HCT116 (cell line): Measurements from ENCODE around the gene ADRA1B. TPM values are rescaled to one million over a fixed set of nuclear protein-coding genes. Genes with fewer than 3 reads are reported as not detected.

ENCODE experiments used
- ATAC-seq: fragments of 200-7000 bp; cut with Tn5 transposase; 2 replicates; pipeline ENCODE4 v1.9.1; 2020; ENCODE audit warnings: mild to moderate bottlenecking, moderate library complexity
- BruUV-seq: library from RNA; stranded (reverse); fragments of 400-500 nt; replicated peaks from 2 replicates; lab custom pipeline; 2021; lab: Mats Ljungman, UMichigan
- CTCF ChIA-PET: fragments of 300-600 bp; sonication (Branson Sonifier 250); formaldehyde crosslinking; loops from one replicate; lab custom pipeline; 2021; ENCODE audit warnings: antibody characterized with exemption; lab: Charles Lee
- POLR2A ChIA-PET: fragments of 300-600, 350-600 bp; sonication (Branson Sonifier 250); formaldehyde crosslinking; loops from one replicate; lab custom pipeline; 2021; ENCODE audit warnings: antibody characterized with exemption; lab: Charles Lee
- RAD21 ChIA-PET, 2 experiments: fragments of 300-600 bp; sonication (Branson Sonifier 250); formaldehyde crosslinking; loops; one replicate each; lab custom pipeline; 2023; ENCODE audit warnings: low total read pairs in 2 of 2; ENCODE audit not compliant: uncharacterized antibody in 2 of 2, unreplicated experiment in 2 of 2, low non-redundant PET in 1 of 2; lab: Charles Lee
- DNase-seq: peaks from one replicate; pipeline ENCODE4 v3.0.0-alpha.2; 2010; ENCODE audit warnings: low read depth, low spot score
- H2AFZ ChIP-seq: fragments of 200-600 bp; shearing (Covaris generic), sonication (generic); 2 replicates; pipeline ENCODE4 v1.6.1; 2017; ENCODE audit warnings: low read depth, mixed run types, mixed read lengths, antibody characterized with exemption, low read length; ENCODE audit not compliant: poor library complexity, severe bottlenecking
- H3K27ac ChIP-seq: 2 replicates; pipeline ENCODE4 v1.5.1; 2012; ENCODE audit warnings: low read depth, low read length
- H3K27me3 ChIP-seq: fragments of 200-600 bp; sonication (generic); 2 replicates; pipeline ENCODE4 v1.6.1; 2016; ENCODE audit warnings: mixed run types, low read length, mixed read lengths; ENCODE audit not compliant: insufficient read depth
- H3K36me3 ChIP-seq, 2 experiments: fragments of 200-500 bp in 1 of 2; fragments of 200-600 bp in 1 of 2; sonication (Bioruptor generic) in 1 of 2; sonication (generic) in 1 of 2; 2 replicates each; pipeline versions ENCODE4 v1.5.1 to v1.6.1; 2014 to 2016; ENCODE audit warnings: low read length in 2 of 2, inconsistent platforms in 1 of 2, mixed read lengths in 1 of 2, mixed run types in 1 of 2; ENCODE audit not compliant: insufficient read depth in 2 of 2, control insufficient read depth in 1 of 2
- H3K4me1 ChIP-seq, 2 experiments: fragments of 200-600 bp in 1 of 2; sonication (generic) in 1 of 2; 2 replicates each; pipeline versions ENCODE4 v1.5.1 to v1.6.1; 2012 to 2017; ENCODE audit warnings: low read length in 2 of 2, inconsistent platforms in 1 of 2, mild to moderate bottlenecking in 1 of 2, mixed read lengths in 1 of 2, mixed run types in 1 of 2, moderate library complexity in 1 of 2; ENCODE audit not compliant: insufficient read depth in 2 of 2, control insufficient read depth in 1 of 2
- H3K4me2 ChIP-seq: fragments of 200-600 bp; sonication (generic); 2 replicates; pipeline ENCODE4 v1.6.1; 2017; ENCODE audit warnings: mixed run types, low read length, mixed read lengths
- H3K4me3 ChIP-seq, 2 experiments: fragments of 200-600 bp in 1 of 2; sonication (generic) in 1 of 2; replicated peaks in 1 of 2; 2 replicates each; pipeline ENCODE4 v1.5.1; 2011 to 2016; ENCODE audit warnings: low read length in 2 of 2, control low read depth in 1 of 2, low read depth in 1 of 2, mild to moderate bottlenecking in 1 of 2, mixed read lengths in 1 of 2, mixed run types in 1 of 2
- H3K79me2 ChIP-seq: fragments of 200-600 bp; sonication (generic); 2 replicates; pipeline ENCODE4 v1.6.1; 2017; ENCODE audit warnings: mild to moderate bottlenecking, mixed run types, low read length, moderate library complexity, mixed read lengths; ENCODE audit not compliant: insufficient read depth
- H3K9ac ChIP-seq: fragments of 200-600 bp; sonication (generic); 2 replicates; pipeline ENCODE4 v1.6.1; 2016; ENCODE audit warnings: low read length, mixed read lengths
- H3K9me2 ChIP-seq: fragments of 200-600 bp; sonication (generic), shearing (Covaris generic); 2 replicates; pipeline ENCODE4 v1.6.1; 2017; ENCODE audit warnings: mixed run types, mild to moderate bottlenecking, moderate library complexity; ENCODE audit not compliant: insufficient read depth
- H3K9me3 ChIP-seq, 2 experiments: fragments of 200-500 bp in 1 of 2; fragments of 200-600 bp in 1 of 2; sonication (Bioruptor generic) in 1 of 2; sonication (generic) in 1 of 2; 2 replicates each; pipeline ENCODE4 v1.6.1; 2014 to 2017; ENCODE audit warnings: low read length in 2 of 2, mixed read lengths in 2 of 2, inconsistent platforms in 1 of 2, low read depth in 1 of 2, mild to moderate bottlenecking in 1 of 2, mixed run types in 1 of 2, moderate library complexity in 1 of 2; ENCODE audit not compliant: control insufficient read depth in 1 of 2, insufficient read depth in 1 of 2
- H4K20me1 ChIP-seq: fragments of 200-600 bp; sonication (generic), shearing (Covaris generic); 2 replicates; pipeline ENCODE4 v1.6.1; 2017; ENCODE audit warnings: mixed run types, mild to moderate bottlenecking, moderate library complexity; ENCODE audit not compliant: insufficient read depth
- ATF3 ChIP-seq: IDR thresholded peaks from 2 replicates; pipeline ENCODE4 v1.6.1; 2012
- CBX3 ChIP-seq: IDR thresholded peaks from 2 replicates; pipeline ENCODE4 v1.6.1; 2012; ENCODE audit warnings: low read depth
- CEBPB ChIP-seq: IDR thresholded peaks from 2 replicates; pipeline ENCODE4 v1.6.1; 2012; ENCODE audit warnings: low read depth
- EGR1 ChIP-seq: IDR thresholded peaks from 2 replicates; pipeline ENCODE4 v1.6.1; 2012; ENCODE audit warnings: low read depth
- ELF1 ChIP-seq: IDR thresholded peaks from 2 replicates; pipeline ENCODE4 v1.6.1; 2012; ENCODE audit warnings: low read depth, borderline replicate concordance
- EZH2 ChIP-seq: fragments of 200-600 bp; sonication (generic); IDR thresholded peaks from 2 replicates; pipeline ENCODE4 v1.6.1; 2017; ENCODE audit warnings: antibody characterized with exemption, mixed run types
- EZH2phosphoT487 ChIP-seq: fragments of 200-600 bp; IDR thresholded peaks from 2 replicates; pipeline ENCODE4 v1.6.1; 2018; ENCODE audit warnings: antibody characterized with exemption, borderline replicate concordance
- MAX ChIP-seq: IDR thresholded peaks from 2 replicates; pipeline ENCODE4 v1.6.1; 2012
- POLR2AphosphoS5 ChIP-seq: IDR thresholded peaks from 2 replicates; pipeline ENCODE4 v1.6.1; 2011; ENCODE audit warnings: mild to moderate bottlenecking, low read depth, low read length, moderate library complexity
- RAD21 ChIP-seq: IDR thresholded peaks from 2 replicates; pipeline ENCODE4 v1.6.1; 2012; ENCODE audit warnings: low read depth, mild to moderate bottlenecking
- REST ChIP-seq: IDR thresholded peaks from 2 replicates; pipeline ENCODE4 v1.6.1; 2012; ENCODE audit warnings: low read depth
- SIN3A ChIP-seq: IDR thresholded peaks from 2 replicates; pipeline ENCODE4 v1.6.1; 2012; ENCODE audit warnings: low read depth
- SRF ChIP-seq: IDR thresholded peaks from 2 replicates; pipeline ENCODE4 v1.6.1; 2012; ENCODE audit warnings: low read depth
- TCF7L2 ChIP-seq: IDR thresholded peaks from 2 replicates; pipeline ENCODE4 v1.7.0; 2011; ENCODE audit warnings: borderline replicate concordance, inconsistent platforms; ENCODE audit not compliant: insufficient read depth, insufficient read length; ENCODE audit errors: extremely low read depth
- ZBTB33 ChIP-seq: IDR thresholded peaks from 2 replicates; pipeline ENCODE4 v1.6.1; 2011; ENCODE audit warnings: mild to moderate bottlenecking, low read length, moderate library complexity; ENCODE audit not compliant: insufficient replicate concordance; ENCODE audit errors: extremely low read depth
- ZNF274 ChIP-seq: fragments of 200-500 bp; sonication (Bioruptor generic); IDR thresholded peaks from 2 replicates; pipeline ENCODE4 v1.6.1; 2014; ENCODE audit warnings: mild to moderate bottlenecking, low read depth, low read length, inconsistent platforms
- intact Hi-C: fragments of 100-400 bp; cut with micrococcal nuclease; formaldehyde crosslinking; loops from 2 replicates; pipeline ENCODE4 v1.10.0; 2022
- total RNA-seq: library from RNA; stranded (reverse); gene quantifications from one replicate; pipeline ENCODE4 v1.2.1, GENCODE V29; 2021; ENCODE audit not compliant: unreplicated experiment

Gene ADRA1B
- total RNA-seq, 1 experiment from 2014 or later = not detected

GRCh38 chr5:159993194-159993593, 76.9 kb downstream of the ADRA1B start:
- no peaks in the 10 kb centered on the region for H3K4me1 ChIP-seq
- H3K4me3 ChIP-seq = no peak overlapping the region
- H3K9me3 ChIP-seq = peaks cover 5 to 7% of the 10 kb centered on the region in 2 experiments; a peak in 2 of 4 replicates
- ChIA-PET CTCF (no interaction called here), RAD21 (no interaction called here), POLR2A (no interaction called here)
- intact Hi-C loops = no loop called here
- no peak for TF ChIP-seq RAD21
- TF ChIP-seq CBX3 = peak; percentile 74
- TF ChIP-seq SRF = no peak
- H3K9ac ChIP-seq = no peak overlapping the region
- no peaks in the 10 kb centered on the region for H3K9me2 ChIP-seq
- DNase-seq = no peak
- no peak overlapping the region for H3K4me2 ChIP-seq
- H4K20me1 ChIP-seq = no peaks in the 10 kb centered on the region
- no peaks in the 10 kb centered on the region for H3K36me3 ChIP-seq
- no peaks in the 10 kb centered on the region for H3K79me2 ChIP-seq
- BruUV-seq = no TSS peak
- no peak overlapping the region for H3K27ac ChIP-seq
- no peaks in the 10 kb centered on the region for H3K27me3 ChIP-seq
- H2AFZ ChIP-seq = no peak overlapping the region
- ATAC-seq = no peak

GRCh38 chr5:159995907-159996306, 79.6 kb downstream of the ADRA1B start:
- DNase-seq (no peak), ATAC-seq (no peak)
- peaks cover 0 to 5% of the 10 kb centered on the region in 2 experiments; a peak in 1 of 4 replicates for H3K4me1 ChIP-seq
- no peak overlapping the region for H3K4me2 ChIP-seq
- H3K27ac ChIP-seq = no peak overlapping the region
- H2AFZ ChIP-seq = no peak overlapping the region
- H3K36me3 ChIP-seq = no peaks in the 10 kb centered on the region
- H3K4me3 ChIP-seq = no peak overlapping the region
- ChIA-PET POLR2A (no interaction called here), RAD21 (no interaction called here), CTCF (no interaction called here)
- H4K20me1 ChIP-seq = no peaks in the 10 kb centered on the region
- intact Hi-C loops = no loop called here
- H3K9ac ChIP-seq = no peak overlapping the region
- H3K79me2 ChIP-seq = no peaks in the 10 kb centered on the region
- H3K9me2 ChIP-seq = no peaks in the 10 kb centered on the region
- peaks cover 5 to 7% of the 10 kb centered on the region in 2 experiments; a peak in 2 of 4 replicates for H3K9me3 ChIP-seq
- H3K27me3 ChIP-seq = no peaks in the 10 kb centered on the region
- BruUV-seq = no TSS peak
- no peak for TF ChIP-seq EZH2phosphoT487
- TF ChIP-seq POLR2AphosphoS5 = no peak
- no peak for TF ChIP-seq MAX
- no peak for TF ChIP-seq CEBPB
- no peak for TF ChIP-seq REST
- no peak for TF ChIP-seq SIN3A
- TF ChIP-seq ZBTB33 = no peak
- TF ChIP-seq SRF = no peak
- no peak for TF ChIP-seq EZH2
- TF ChIP-seq ZNF274 = no peak
- no peak for TF ChIP-seq CBX3
- no peak for TF ChIP-seq ELF1
- TF ChIP-seq TCF7L2 = no peak
- no peak for TF ChIP-seq ATF3
- TF ChIP-seq EGR1 = no peak
